Measurements from ENCODE around the gene ATRX. TPM values are rescaled to one million over a fixed set of nuclear protein-coding genes. Genes with fewer than 3 reads are reported as not detected.
"Not testable (repeated sequence)": the region's sequence is repeated elsewhere in the genome, so short reads cannot be mapped to it uniquely, and the experiment has no call there.

ATRX gene
- total RNA-seq, 1 donor from 2014 or later = 107 TPM

GRCh38 chrX:77502951-77503525 lies 283.0 kb downstream of the ATRX start:
- H3K36me3 ChIP-seq = peaks cover 0 to 4% of the 10 kb centered on the region in 2 donors
- intact Hi-C loops (cut with DNase I) = no loop called here
- no peak overlapping the region for H3K4me3 ChIP-seq
- no peak for DNase-seq (ENCODE audit: extremely low spot score in 2 of 2)
- no peaks in the 10 kb centered on the region for H3K4me1 ChIP-seq
- H3K9me3 ChIP-seq = no peaks in the 10 kb centered on the region
- H3K27ac ChIP-seq = no peak overlapping the region
- no peaks in the 10 kb centered on the region for H3K27me3 ChIP-seq
- TF ChIP-seq POLR2AphosphoS5 (IDR thresholded peaks at IDR 0.05; ENCODE audit: insufficient read depth in 1 of 2, low read depth in 1 of 2) (no peak), POLR2A (IDR thresholded peaks at IDR 0.05) (no peak), CTCF (IDR thresholded peaks at IDR 0.05) (no peak)

DNA sequence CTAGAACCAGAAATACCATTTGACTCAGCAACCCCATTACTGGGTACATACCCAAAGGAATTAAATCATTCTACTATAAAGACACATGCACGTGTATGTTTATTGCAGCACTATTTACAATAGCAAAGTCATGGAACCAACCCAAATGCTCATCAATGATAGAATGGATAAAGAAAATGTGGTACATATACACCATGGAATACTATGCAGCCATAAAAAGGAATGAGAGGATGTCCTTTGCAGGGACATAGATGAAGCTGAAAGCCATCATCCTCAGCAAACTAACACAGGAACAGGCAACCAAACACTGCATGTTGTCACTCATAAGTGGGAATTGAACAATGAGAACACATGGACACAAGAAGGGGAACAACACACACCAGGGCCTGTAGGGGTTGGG lies 285.9 kb downstream of the ATRX start:
- H3K9me3 ChIP-seq; H3K4me3 ChIP-seq; H3K27ac ChIP-seq; intact Hi-C loops (cut with DNase I); H3K27me3 ChIP-seq; H3K4me1 ChIP-seq; H3K36me3 ChIP-seq; DNase-seq (ENCODE audit: extremely low spot score in 2 of 2): not testable (repeated sequence)

DNA sequence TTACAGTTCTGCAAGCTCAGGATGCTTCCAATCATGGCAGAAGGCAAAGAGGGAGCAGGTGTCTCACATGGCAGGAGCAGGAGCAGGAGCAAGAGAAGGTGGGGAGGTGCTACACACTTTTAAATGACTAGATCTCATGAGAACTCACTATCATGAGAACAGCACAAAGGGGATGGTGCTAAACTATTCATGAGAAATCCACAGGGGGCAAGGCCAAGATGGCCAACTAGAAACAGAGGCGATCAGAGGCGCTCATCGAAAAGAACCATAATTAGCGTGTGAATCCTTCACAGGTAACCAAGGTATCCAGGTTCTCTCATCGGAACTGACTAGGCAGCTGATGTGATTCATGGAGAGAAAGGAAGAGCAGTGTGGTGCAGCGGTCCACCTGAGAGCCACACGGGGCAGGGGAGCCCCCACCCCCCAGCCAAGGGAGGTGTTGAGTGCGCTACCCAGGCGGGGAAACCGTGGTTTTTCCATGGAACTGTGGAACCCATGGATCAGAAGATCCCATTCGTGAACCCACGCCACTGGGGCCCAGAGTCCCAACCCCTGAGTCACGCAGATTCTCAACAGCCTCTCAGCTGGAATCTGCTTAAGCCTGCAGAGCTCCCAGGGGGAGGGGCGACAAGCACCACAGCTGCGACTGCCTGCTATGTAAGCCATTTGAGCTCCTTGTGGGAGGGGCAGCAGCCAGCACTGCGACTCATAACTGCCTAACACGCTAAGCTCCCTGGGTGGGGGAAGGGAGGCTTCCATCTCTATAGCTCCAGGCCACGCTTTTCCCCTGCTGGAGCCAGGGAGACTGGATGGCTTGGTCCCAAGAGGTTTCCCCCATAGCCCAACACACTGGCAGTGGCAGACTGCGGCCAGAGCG lies 292.1 kb downstream of the ATRX start:
- H3K9me3 ChIP-seq = no peaks in the 10 kb centered on the region
- no peaks in the 10 kb centered on the region for H3K4me1 ChIP-seq
- intact Hi-C loops (cut with DNase I) = no loop called here
- H3K4me3 ChIP-seq = no peak overlapping the region
- H3K27ac ChIP-seq = no peak overlapping the region
- no peak for DNase-seq (ENCODE audit: extremely low spot score in 2 of 2)
- no peaks in the 10 kb centered on the region for H3K27me3 ChIP-seq
- TF ChIP-seq POLR2AphosphoS5 (IDR thresholded peaks at IDR 0.05; ENCODE audit: insufficient read depth in 1 of 2, low read depth in 1 of 2) (no peak), POLR2A (IDR thresholded peaks at IDR 0.05) (no peak), CTCF (IDR thresholded peaks at IDR 0.05) (no peak)
- H3K36me3 ChIP-seq = no peaks in the 10 kb centered on the region

- no peak overlapping the region for H3K27ac ChIP-seq
- no peaks in the 10 kb centered on the region for H3K4me1 ChIP-seq
- no peaks in the 10 kb centered on the region for H3K27me3 ChIP-seq
- intact Hi-C loops (cut with DNase I) = no loop called here
- no peak for TF ChIP-seq POLR2A (IDR thresholded peaks at IDR 0.05)
- no peak for TF ChIP-seq CTCF (IDR thresholded peaks at IDR 0.05)
- TF ChIP-seq POLR2AphosphoS5 (IDR thresholded peaks at IDR 0.05; ENCODE audit: insufficient read depth in 1 of 2, low read depth in 1 of 2) = no peak
- H3K9me3 ChIP-seq = no peaks in the 10 kb centered on the region
- no peak for DNase-seq (ENCODE audit: extremely low spot score in 2 of 2)
- H3K36me3 ChIP-seq = no peaks in the 10 kb centered on the region
- no peak overlapping the region for H3K4me3 ChIP-seq
These were observed 302.0 kb downstream of the ATRX start for GRCh38 chrX:77484045-77484444.

DNA sequence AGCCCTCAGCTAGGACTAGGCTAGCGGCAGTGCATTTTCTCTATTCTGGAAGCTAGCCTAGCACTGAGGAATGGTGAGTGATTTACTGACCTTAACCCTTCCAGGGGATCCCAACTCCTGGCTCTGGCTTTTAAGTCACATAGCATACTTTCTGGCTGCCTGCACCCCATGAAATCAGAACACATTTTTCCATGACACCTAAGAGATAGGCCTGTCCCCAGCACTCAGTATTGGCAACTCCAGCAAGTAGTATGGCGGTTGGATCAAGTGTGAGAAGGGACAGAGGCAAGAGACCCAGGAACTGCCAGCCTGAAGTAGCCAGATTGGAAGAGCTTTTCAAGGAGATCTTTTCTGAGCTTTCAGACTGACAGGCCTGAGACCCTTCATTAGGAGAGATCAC lies 330.6 kb downstream of the ATRX start:
- intact Hi-C loops (cut with DNase I) = loop anchor here (10.0 kb wide), 1 partner anchor 949 kb away; no protein-coding TSS in a partner anchor
- DNase-seq (ENCODE audit: extremely low spot score in 2 of 2) = no peak

More for the DNA sequence above, 330.6 kb downstream of the ATRX start:
- no peaks in the 10 kb centered on the region for H3K4me1 ChIP-seq
- H3K36me3 ChIP-seq = no peaks in the 10 kb centered on the region
- TF ChIP-seq POLR2A (IDR thresholded peaks at IDR 0.05) (no peak), POLR2AphosphoS5 (IDR thresholded peaks at IDR 0.05; ENCODE audit: insufficient read depth in 1 of 2, low read depth in 1 of 2) (no peak), CTCF (IDR thresholded peaks at IDR 0.05) (no peak)
- no peak overlapping the region for H3K4me3 ChIP-seq
- no peak overlapping the region for H3K27ac ChIP-seq
- no peaks in the 10 kb centered on the region for H3K27me3 ChIP-seq
- H3K9me3 ChIP-seq = no peaks in the 10 kb centered on the region

Small RNA genes lying within 50 kb of the gene (small RNA-seq; reads per million reads assigned to genes)
- gene FABP5P15 = not detected

Other genes with a start within 250 kb of the ATRX start
- 39.3 TPM for gene MAGT1, start 109.2 kb upstream of the ATRX start, total RNA-seq
- gene COX7B, start 113.3 kb upstream of the ATRX start, total RNA-seq = 483 TPM
- 8.1 TPM for gene ATP7A, start 124.5 kb upstream of the ATRX start, total RNA-seq
- not detected for gene PGAM4, start 183.4 kb upstream of the ATRX start, total RNA-seq